ENCODE data around the gene COL27A1. TPM values are rescaled to one million over a fixed set of nuclear protein-coding genes. Genes with fewer than 3 reads are reported as not detected.

COL27A1 gene
- total RNA-seq, 1 experiment from 2014 or later, result 12.0 TPM

DNA sequence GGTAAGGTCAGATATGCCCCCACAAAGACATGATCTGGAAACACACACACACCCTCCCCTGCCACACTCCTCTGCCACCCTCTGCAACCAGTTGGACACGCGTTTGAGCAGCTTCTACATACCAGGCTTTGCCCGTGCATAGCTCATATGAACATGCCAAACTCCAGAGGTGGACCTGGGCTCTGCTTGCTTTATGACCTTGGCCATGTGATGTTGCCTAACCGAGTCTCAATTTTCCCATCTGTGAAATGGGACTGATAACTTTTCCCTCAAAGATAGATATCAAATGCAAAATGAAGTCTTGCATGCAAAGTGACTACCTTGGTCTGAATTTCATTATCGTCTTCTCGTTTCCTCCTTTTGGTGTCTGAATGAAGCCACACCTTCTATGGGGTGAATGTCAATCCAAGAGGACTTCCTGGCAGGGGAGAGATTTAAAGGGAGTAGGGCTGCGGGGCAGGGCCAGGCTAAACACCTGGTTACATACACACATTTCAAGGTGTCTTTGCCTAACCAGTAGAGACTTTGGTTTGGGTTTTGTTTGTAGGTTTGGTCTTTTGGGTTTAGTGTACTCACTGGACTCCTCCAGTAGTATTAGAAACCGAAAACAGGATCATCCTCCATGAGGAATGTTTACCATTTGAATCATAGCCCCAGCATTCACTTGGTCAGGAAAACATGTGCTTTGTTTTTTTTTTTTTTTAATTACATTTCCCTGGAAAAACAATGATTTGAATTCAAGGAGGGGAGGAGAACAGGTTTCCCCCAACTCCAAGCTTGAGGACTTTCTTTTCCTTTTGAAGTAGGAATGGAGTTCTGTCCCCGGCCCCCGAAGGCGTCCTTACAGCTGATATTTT, 63.2 kb downstream of the COL27A1 start:
- Histone ChIP-seq H3K9me2 (ENCODE audit: insufficient read depth) (no peaks in the 10 kb centered on the region), H3K79me2 (ENCODE audit: insufficient read depth, low read length) (no peaks in the 10 kb centered on the region), H3K9ac (ENCODE audit: low read length) (no peak overlapping the region), H3K27me3 (ENCODE audit: insufficient read depth, low read length) (no peaks in the 10 kb centered on the region), H2AFZ (ENCODE audit: low read depth, low read length, poor library complexity, severe bottlenecking) (no peak overlapping the region), H3K27ac (ENCODE audit: low read depth, low read length) (no peak overlapping the region), H3K36me3 (ENCODE audit: control insufficient read depth in 1 of 2, insufficient read depth in 2 of 2, low read length in 2 of 2) (no peaks in the 10 kb centered on the region), H4K20me1 (ENCODE audit: insufficient read depth) (no peaks in the 10 kb centered on the region), H3K4me3 (replicated peaks in 1 of 2; ENCODE audit: low read depth in 1 of 2, low read length in 2 of 2) (no peak overlapping the region), H3K9me3 (ENCODE audit: control insufficient read depth in 1 of 2, insufficient read depth in 1 of 2, low read depth in 1 of 2, low read length in 2 of 2) (no peaks in the 10 kb centered on the region), H3K4me1 (ENCODE audit: control insufficient read depth in 1 of 2, insufficient read depth in 2 of 2, low read length in 2 of 2) (peaks cover 0 to 4% of the 10 kb centered on the region in 2 experiments; a peak in 3 of 4 replicates), H3K4me2 (ENCODE audit: low read length) (no peak overlapping the region)
- TF ChIP-seq, protein P1, sequence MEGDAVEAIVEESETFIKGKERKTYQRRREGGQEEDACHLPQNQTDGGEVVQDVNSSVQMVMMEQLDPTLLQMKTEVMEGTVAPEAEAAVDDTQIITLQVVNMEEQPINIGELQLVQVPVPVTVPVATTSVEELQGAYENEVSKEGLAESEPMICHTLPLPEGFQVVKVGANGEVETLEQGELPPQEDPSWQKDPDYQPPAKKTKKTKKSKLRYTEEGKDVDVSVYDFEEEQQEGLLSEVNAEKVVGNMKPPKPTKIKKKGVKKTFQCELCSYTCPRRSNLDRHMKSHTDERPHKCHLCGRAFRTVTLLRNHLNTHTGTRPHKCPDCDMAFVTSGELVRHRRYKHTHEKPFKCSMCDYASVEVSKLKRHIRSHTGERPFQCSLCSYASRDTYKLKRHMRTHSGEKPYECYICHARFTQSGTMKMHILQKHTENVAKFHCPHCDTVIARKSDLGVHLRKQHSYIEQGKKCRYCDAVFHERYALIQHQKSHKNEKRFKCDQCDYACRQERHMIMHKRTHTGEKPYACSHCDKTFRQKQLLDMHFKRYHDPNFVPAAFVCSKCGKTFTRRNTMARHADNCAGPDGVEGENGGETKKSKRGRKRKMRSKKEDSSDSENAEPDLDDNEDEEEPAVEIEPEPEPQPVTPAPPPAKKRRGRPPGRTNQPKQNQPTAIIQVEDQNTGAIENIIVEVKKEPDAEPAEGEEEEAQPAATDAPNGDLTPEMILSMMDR (IDR thresholded peaks at IDR 0.05 in 2 of 3, conservative IDR thresholded peaks at IDR 0.05 in 1 of 3; ENCODE audit: borderline replicate concordance in 1 of 3, insufficient read depth in 1 of 3, low read depth in 2 of 3, low read length in 2 of 3), result no peak
- TF ChIP-seq YY1 (IDR thresholded peaks at IDR 0.05; ENCODE audit: extremely low read depth, insufficient replicate concordance, low read depth, low read length), result no peak
- TF ChIP-seq ZFX (IDR thresholded peaks at IDR 0.05), result no peak
- TF ChIP-seq TCF7L2 (IDR thresholded peaks at IDR 0.05; ENCODE audit: borderline replicate concordance, extremely low read depth, insufficient read depth, insufficient read length), result no peak
- no peak for TF ChIP-seq EZH2 (IDR thresholded peaks at IDR 0.05)
- TF ChIP-seq SRF (IDR thresholded peaks at IDR 0.05; ENCODE audit: low read depth), result no peak
- no peak for TF ChIP-seq ELF1 (IDR thresholded peaks at IDR 0.05; ENCODE audit: borderline replicate concordance, low read depth)
- DNase-seq (ENCODE audit: low read depth, low spot score) (no peak), ATAC-seq (no peak)
- ChIA-PET POLR2A (no interaction called here), RAD21 (ENCODE audit: low non-redundant PET in 1 of 2, low total read pairs in 2 of 2, uncharacterized antibody in 2 of 2, unreplicated experiment in 2 of 2) (no interaction called here), CTCF (no interaction called here)
- no TSS peak for BruUV-seq (replicated peaks)
- intact Hi-C loops (cut with micrococcal nuclease), result no loop called here

Data from HCT116 (cell line).